ENCODE data around the gene TLX1.

TLX1 gene

GRCh38 chr10:101095004-101095403 is 36.1 kb upstream of the TLX1 start:
- no peak for TF ChIP-seq RAD21 (IDR thresholded peaks at IDR 0.05; ENCODE audit: low read depth)
- TF ChIP-seq TCF12 (IDR thresholded peaks at IDR 0.05; ENCODE audit: low read depth) = no peak
- no peak for TF ChIP-seq FOXM1 (IDR thresholded peaks at IDR 0.05; ENCODE audit: borderline replicate concordance, low read depth)
- no peak for TF ChIP-seq ZBTB7A (IDR thresholded peaks at IDR 0.05; ENCODE audit: low read depth)
- no peak for TF ChIP-seq TAF1 (IDR thresholded peaks at IDR 0.05; ENCODE audit: low read depth)
- TF ChIP-seq USF1 (IDR thresholded peaks at IDR 0.05) = no peak
- TF ChIP-seq MAX (IDR thresholded peaks at IDR 0.05) = no peak
- no peak for TF ChIP-seq REST (IDR thresholded peaks at IDR 0.05; ENCODE audit: low read depth)
- TF ChIP-seq TEAD4 (IDR thresholded peaks at IDR 0.05) = no peak
- TF ChIP-seq YY1 (IDR thresholded peaks at IDR 0.05; ENCODE audit: low read depth) = no peak
- TF ChIP-seq CEBPB (IDR thresholded peaks at IDR 0.05) = no peak
- no peak for TF ChIP-seq NFIC (IDR thresholded peaks at IDR 0.05)
- no peak for TF ChIP-seq EGR1 (IDR thresholded peaks at IDR 0.05)
- no peak for TF ChIP-seq EP300 (IDR thresholded peaks at IDR 0.05; ENCODE audit: borderline replicate concordance)
- no peak for TF ChIP-seq CREB1 (IDR thresholded peaks at IDR 0.05; ENCODE audit: low read depth)

- TF ChIP-seq TCF12 (IDR thresholded peaks at IDR 0.05; ENCODE audit: low read depth) = no peak
- no peak for TF ChIP-seq ZBTB7A (IDR thresholded peaks at IDR 0.05; ENCODE audit: low read depth)
- peak; percentile 74 for TF ChIP-seq YY1 (IDR thresholded peaks at IDR 0.05; ENCODE audit: low read depth)
- TF ChIP-seq EP300 (IDR thresholded peaks at IDR 0.05; ENCODE audit: borderline replicate concordance) = no peak
- TF ChIP-seq RAD21 (IDR thresholded peaks at IDR 0.05; ENCODE audit: low read depth) = peak; percentile 88
- TF ChIP-seq TAF1 (IDR thresholded peaks at IDR 0.05; ENCODE audit: low read depth) = no peak
- no peak for TF ChIP-seq NFIC (IDR thresholded peaks at IDR 0.05)
- TF ChIP-seq CEBPB (IDR thresholded peaks at IDR 0.05) = no peak
- no peak for TF ChIP-seq REST (IDR thresholded peaks at IDR 0.05; ENCODE audit: low read depth)
- no peak for TF ChIP-seq EGR1 (IDR thresholded peaks at IDR 0.05)
- TF ChIP-seq FOXM1 (IDR thresholded peaks at IDR 0.05; ENCODE audit: borderline replicate concordance, low read depth) = no peak
- no peak for TF ChIP-seq USF1 (IDR thresholded peaks at IDR 0.05)
These were observed 35.4 kb upstream of the TLX1 start for GRCh38 chr10:101095550-101096213.

DNA sequence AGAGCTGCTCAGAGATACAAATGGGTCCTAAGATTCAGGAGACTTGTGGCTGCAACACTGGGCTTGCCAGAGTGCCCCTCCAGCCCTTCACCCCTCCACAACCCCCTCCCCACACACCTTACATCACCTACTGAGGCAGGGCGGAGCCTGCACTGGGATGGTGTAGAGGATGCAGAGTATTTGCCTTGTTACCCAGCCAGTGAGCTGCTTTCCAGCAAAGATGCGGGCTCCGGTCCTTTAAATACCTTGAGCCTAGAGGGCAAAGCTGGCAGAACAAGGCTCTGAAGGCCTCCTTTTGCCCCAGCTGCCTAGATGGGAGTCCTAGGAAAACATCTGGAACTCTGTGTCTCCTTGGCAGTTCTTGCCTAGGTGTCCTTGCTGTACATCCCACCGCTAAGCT is 34.7 kb upstream of the TLX1 start:
- TF ChIP-seq RAD21 (IDR thresholded peaks at IDR 0.05; ENCODE audit: low read depth) (no peak), CEBPB (IDR thresholded peaks at IDR 0.05) (no peak), YY1 (IDR thresholded peaks at IDR 0.05; ENCODE audit: low read depth) (no peak), EGR1 (IDR thresholded peaks at IDR 0.05) (no peak), TCF12 (IDR thresholded peaks at IDR 0.05; ENCODE audit: low read depth) (no peak), REST (IDR thresholded peaks at IDR 0.05; ENCODE audit: low read depth) (no peak), USF1 (IDR thresholded peaks at IDR 0.05) (no peak), NFIC (IDR thresholded peaks at IDR 0.05) (no peak), TEAD4 (IDR thresholded peaks at IDR 0.05) (no peak), FOXM1 (IDR thresholded peaks at IDR 0.05; ENCODE audit: borderline replicate concordance, low read depth) (no peak), CREB1 (IDR thresholded peaks at IDR 0.05; ENCODE audit: low read depth) (no peak)

GRCh38 chr10:101097881-101098280 is 33.2 kb upstream of the TLX1 start:
- TF ChIP-seq NFIC (IDR thresholded peaks at IDR 0.05) = no peak
- TF ChIP-seq CREB1 (IDR thresholded peaks at IDR 0.05; ENCODE audit: low read depth) = no peak
- no peak for TF ChIP-seq EP300 (IDR thresholded peaks at IDR 0.05; ENCODE audit: borderline replicate concordance)
- TF ChIP-seq TAF1 (IDR thresholded peaks at IDR 0.05; ENCODE audit: low read depth) = no peak
- no peak for TF ChIP-seq RAD21 (IDR thresholded peaks at IDR 0.05; ENCODE audit: low read depth)
- no peak for TF ChIP-seq TEAD4 (IDR thresholded peaks at IDR 0.05)
- no peak for TF ChIP-seq USF1 (IDR thresholded peaks at IDR 0.05)
- TF ChIP-seq ZBTB7A (IDR thresholded peaks at IDR 0.05; ENCODE audit: low read depth) = no peak
- TF ChIP-seq FOXM1 (IDR thresholded peaks at IDR 0.05; ENCODE audit: borderline replicate concordance, low read depth) = no peak
- no peak for TF ChIP-seq REST (IDR thresholded peaks at IDR 0.05; ENCODE audit: low read depth)
- no peak for TF ChIP-seq YY1 (IDR thresholded peaks at IDR 0.05; ENCODE audit: low read depth)
- no peak for TF ChIP-seq TCF12 (IDR thresholded peaks at IDR 0.05; ENCODE audit: low read depth)
- TF ChIP-seq MAX (IDR thresholded peaks at IDR 0.05) = no peak
- TF ChIP-seq EGR1 (IDR thresholded peaks at IDR 0.05) = no peak
- TF ChIP-seq CEBPB (IDR thresholded peaks at IDR 0.05) = no peak

Measured in Ishikawa (cell line).